H9 (cell line): ENCODE measurements around the gene DOCK10. TPM values are rescaled to one million over a fixed set of nuclear protein-coding genes. Genes with fewer than 3 reads are reported as not detected.

ENCODE experiments used
- DNase-seq: peaks from one replicate; pipeline ENCODE4 v3.0.0-alpha.2; 2017
- H2AFZ ChIP-seq: one replicate; pipeline ENCODE4 v1.6.1; 2013; ENCODE audit warnings: mild to moderate bottlenecking, low read length, control low read depth, moderate library complexity
- H2AK5ac ChIP-seq: 2 replicates; pipeline ENCODE4 v1.6.1; 2013; ENCODE audit warnings: low read length, control low read depth, mixed read lengths; ENCODE audit not compliant: insufficient read length
- H2BK120ac ChIP-seq: one replicate; pipeline ENCODE4 v1.6.1; 2013; ENCODE audit warnings: low read depth, mild to moderate bottlenecking, low read length, control low read depth, inconsistent platforms; ENCODE audit not compliant: poor library complexity, severe bottlenecking
- H2BK12ac ChIP-seq: 2 replicates; pipeline ENCODE4 v1.6.1; 2013; ENCODE audit warnings: low read length, control low read depth, mixed read lengths, low read depth; ENCODE audit not compliant: insufficient read length
- H2BK15ac ChIP-seq: 2 replicates; pipeline ENCODE4 v1.6.1; 2013; ENCODE audit warnings: low read depth, low read length, control low read depth
- H2BK20ac ChIP-seq: one replicate; pipeline ENCODE4 v1.6.1; 2013; ENCODE audit warnings: low read depth, mild to moderate bottlenecking, low read length, control low read depth, inconsistent platforms; ENCODE audit not compliant: poor library complexity, severe bottlenecking
- H2BK5ac ChIP-seq: 2 replicates; pipeline ENCODE4 v1.6.1; 2013; ENCODE audit warnings: low read length, control low read depth, mixed read lengths; ENCODE audit not compliant: insufficient read length
- H3K14ac ChIP-seq: 2 replicates; pipeline ENCODE4 v1.6.1; 2013; ENCODE audit warnings: low read length, control low read depth; ENCODE audit not compliant: insufficient read depth
- H3K18ac ChIP-seq: 2 replicates; pipeline ENCODE4 v1.6.1; 2013; ENCODE audit warnings: low read depth, mild to moderate bottlenecking, mixed read lengths, low read length, control low read depth; ENCODE audit not compliant: insufficient read length
- H3K23ac ChIP-seq: 2 replicates; pipeline ENCODE4 v1.6.1; 2013; ENCODE audit warnings: low read length, control low read depth, mixed read lengths, low read depth; ENCODE audit not compliant: insufficient read length
- H3K23me2 ChIP-seq: 2 replicates; pipeline ENCODE4 v1.6.1; 2013; ENCODE audit warnings: low read depth, mild to moderate bottlenecking, mixed read lengths, low read length, control low read depth; ENCODE audit not compliant: insufficient read length, poor library complexity, severe bottlenecking
- H3K27ac ChIP-seq: 2 replicates; pipeline ENCODE4 v1.5.1; 2013; ENCODE audit warnings: low read length, control low read depth, mixed read lengths, low read depth; ENCODE audit not compliant: insufficient read length
- H3K27me3 ChIP-seq: 2 replicates; pipeline ENCODE4 v1.6.1; 2013; ENCODE audit warnings: low read length, control low read depth, inconsistent platforms; ENCODE audit not compliant: insufficient read depth
- H3K4ac ChIP-seq: 2 replicates; pipeline ENCODE4 v1.6.1; 2013; ENCODE audit warnings: low read depth, mild to moderate bottlenecking, control low read depth, inconsistent platforms, low read length, moderate library complexity
- H3K4me1 ChIP-seq: 2 replicates; pipeline ENCODE4 v1.6.1; 2013; ENCODE audit warnings: low read length, control low read depth, inconsistent platforms; ENCODE audit not compliant: insufficient read depth
- H3K4me2 ChIP-seq: 2 replicates; pipeline ENCODE4 v1.6.1; 2013; ENCODE audit warnings: low read length, control low read depth, mixed read lengths; ENCODE audit not compliant: insufficient read length, insufficient read depth
- H3K56ac ChIP-seq: 2 replicates; pipeline ENCODE4 v1.6.1; 2013; ENCODE audit warnings: low read depth, mild to moderate bottlenecking, mixed read lengths, low read length, control low read depth; ENCODE audit not compliant: insufficient read length
- H3K79me1 ChIP-seq: 2 replicates; pipeline ENCODE4 v1.6.1; 2013; ENCODE audit warnings: low read depth, mild to moderate bottlenecking, moderate library complexity, low read length, control low read depth, inconsistent platforms; ENCODE audit not compliant: insufficient read depth, poor library complexity, severe bottlenecking
- H3K79me2 ChIP-seq: 2 replicates; pipeline ENCODE4 v1.6.1; 2013; ENCODE audit warnings: low read length, control low read depth, inconsistent platforms; ENCODE audit not compliant: insufficient read depth
- H3K9ac ChIP-seq: 2 replicates; pipeline ENCODE4 v1.6.1; 2013; ENCODE audit warnings: low read length, control low read depth, mixed read lengths; ENCODE audit not compliant: insufficient read length; ENCODE audit errors: extremely low read depth
- H3K9me3 ChIP-seq: one replicate; pipeline ENCODE4 v1.6.1; 2013; ENCODE audit warnings: low read depth, low read length, inconsistent platforms; ENCODE audit not compliant: control insufficient read depth
- H3T11ph ChIP-seq: one replicate; pipeline ENCODE4 v1.6.1; 2013; ENCODE audit warnings: mild to moderate bottlenecking, low read length, control low read depth, inconsistent platforms
- H4K20me1 ChIP-seq: one replicate; pipeline ENCODE4 v1.6.1; 2013; ENCODE audit not compliant: control insufficient read depth, insufficient read length, insufficient read depth
- H4K5ac ChIP-seq: 2 replicates; pipeline ENCODE4 v1.6.1; 2013; ENCODE audit warnings: low read depth, mild to moderate bottlenecking, mixed read lengths, low read length, control low read depth; ENCODE audit not compliant: insufficient read length
- H4K8ac ChIP-seq: replicated peaks from 2 replicates; pipeline ENCODE4 v1.6.1; 2013; ENCODE audit warnings: low read length, control low read depth, mixed read lengths, low read depth; ENCODE audit not compliant: insufficient read length
- H4K91ac ChIP-seq: 2 replicates; pipeline ENCODE4 v1.6.1; 2013; ENCODE audit warnings: low read depth, mild to moderate bottlenecking, moderate library complexity, mixed read lengths, low read length, control low read depth; ENCODE audit not compliant: insufficient read length
- H3K27ac Mint-ChIP-seq, 3 experiments: 2 replicates in 2 of 3; 3 replicates in 1 of 3; pipeline ENCODE4 v1.8.0; 2020 to 2021; ENCODE audit warnings: mixed read lengths in 3 of 3, mild to moderate bottlenecking in 1 of 3, moderate library complexity in 1 of 3
- H3K27me3 Mint-ChIP-seq: 2 replicates; pipeline ENCODE4 v1.8.0; 2021; ENCODE audit warnings: low read depth, mild to moderate bottlenecking, moderate library complexity, mixed read lengths
- H3K36me3 Mint-ChIP-seq, 3 experiments: 2 replicates in 2 of 3; 3 replicates in 1 of 3; pipeline ENCODE4 v1.8.0; 2020 to 2021; ENCODE audit warnings: low read depth in 3 of 3, mixed read lengths in 3 of 3; ENCODE audit not compliant: insufficient read depth in 1 of 3
- H3K4me1 Mint-ChIP-seq, 2 experiments: 2 replicates each; pipeline ENCODE4 v1.8.0; 2020; ENCODE audit warnings: mixed read lengths in 2 of 2
- H3K4me3 Mint-ChIP-seq, 2 experiments: 2 replicates in 1 of 2; 3 replicates in 1 of 2; pipeline ENCODE4 v1.8.0; 2020 to 2021; ENCODE audit warnings: mild to moderate bottlenecking in 2 of 2, mixed read lengths in 2 of 2, moderate library complexity in 1 of 2
- H3K9me3 Mint-ChIP-seq, 2 experiments: 2 replicates in 1 of 2; 3 replicates in 1 of 2; pipeline ENCODE4 v1.8.0; 2020; ENCODE audit warnings: mild to moderate bottlenecking in 2 of 2, mixed read lengths in 2 of 2, moderate library complexity in 1 of 2
- CTCF ChIP-seq: fragments of 200-600 bp; sonication (generic); conservative IDR thresholded peaks from 3 replicates; pipeline ENCODE4 v1.8.0; 2021; ENCODE audit warnings: antibody characterized with exemption, mild to moderate bottlenecking
- WGBS: extraction: QIAGEN DNeasy Blood & Tissue Kit; methylation state at CpG from one replicate; pipeline ENCODE4 v1.1.7; 2013; ENCODE audit warnings: missing lambda C conversion rate, low lambda C conversion rate, mixed read lengths; ENCODE audit not compliant: insufficient read length; ENCODE audit errors: extremely low coverage; 5-methylcytosine and 5-hydroxymethylcytosine counted together
- total RNA-seq: library from RNA; stranded (reverse); gene quantifications from 2 replicates; pipeline ENCODE4 v1.2.1, GENCODE V29; 2021

The DOCK10 gene
- total RNA-seq, 1 experiment from 2014 or later: 0.79 TPM

DNA sequence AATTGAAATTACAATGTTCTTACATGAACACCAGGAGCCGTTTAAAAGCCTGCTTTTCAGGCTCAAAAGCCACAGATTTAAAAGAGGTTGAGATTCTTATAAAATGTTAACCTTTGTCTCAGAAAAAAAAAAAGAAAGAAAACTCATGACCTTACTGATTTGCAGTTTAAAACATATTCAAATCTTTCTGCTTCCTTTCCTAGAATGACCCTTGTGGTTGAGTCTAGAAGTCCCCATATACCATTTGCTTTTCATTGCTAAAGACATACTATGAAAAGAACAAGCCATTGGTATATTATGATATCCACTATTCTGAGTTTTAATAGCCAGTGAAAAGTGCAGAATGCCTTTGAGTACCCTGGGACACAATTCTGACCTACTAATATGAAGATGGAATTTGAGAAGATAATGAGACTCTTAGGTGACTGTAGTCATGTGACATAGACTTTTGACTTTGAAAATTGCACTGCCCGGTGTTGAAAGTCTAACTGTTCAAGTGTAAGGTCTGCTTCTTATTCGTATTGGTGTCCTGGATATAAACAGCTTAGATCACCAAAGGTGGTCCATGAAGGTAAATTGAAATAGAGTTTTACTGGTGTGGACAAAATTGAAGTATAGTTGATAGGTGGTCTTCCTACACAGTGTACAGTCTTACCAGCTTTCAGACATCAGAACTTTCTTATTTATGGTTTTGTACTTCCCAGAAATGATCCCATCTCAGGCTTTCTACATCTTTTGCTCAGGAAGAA, 117.0 kb downstream of the DOCK10 start:
- Histone ChIP-seq H3K23me2 (no peaks in the 10 kb centered on the region), H4K91ac (no peak overlapping the region), H2AFZ (no peak overlapping the region), H4K5ac (no peak overlapping the region), H2BK20ac (no peak overlapping the region), H3K18ac (no peak overlapping the region), H2BK15ac (no peak overlapping the region), H3K9me3 (no peaks in the 10 kb centered on the region), H3K4me1 (no peaks in the 10 kb centered on the region), H3K9ac (no peak overlapping the region), H3K27me3 (no peaks in the 10 kb centered on the region), H4K20me1 (no peaks in the 10 kb centered on the region), H3K4me2 (no peak overlapping the region), H3K79me1 (no peaks in the 10 kb centered on the region), H3K27ac (no peak overlapping the region), H3T11ph (no peak overlapping the region), H2BK5ac (no peak overlapping the region), H3K14ac (no peak overlapping the region), H3K56ac (no peak overlapping the region), H2BK12ac (no peak overlapping the region), H3K4ac (no peak overlapping the region), H3K23ac (no peak overlapping the region), H3K79me2 (no peaks in the 10 kb centered on the region), H2AK5ac (no peak overlapping the region), H2BK120ac (no peak overlapping the region), H4K8ac (no peak overlapping the region)
- TF ChIP-seq CTCF: no peak
- no peak overlapping the region for H3K27ac Mint-ChIP-seq
- no peaks in the 10 kb centered on the region for H3K36me3 Mint-ChIP-seq
- H3K9me3 Mint-ChIP-seq: no peaks in the 10 kb centered on the region
- H3K4me3 Mint-ChIP-seq: no peak overlapping the region
- no CpG with 5 or more reads among the region's 3 CpGs for WGBS
- no peaks in the 10 kb centered on the region for H3K27me3 Mint-ChIP-seq
- no peak for DNase-seq
- 0 out of 4 replicates have a peak, but pooled peaks cover 0 to 2% of the 10 kb centered on the region in 2 experiments for H3K4me1 Mint-ChIP-seq
